Neural progenitor cell (in vitro differentiated cells): ENCODE data around the gene LIMS3. TPM values are rescaled to one million over a fixed set of nuclear protein-coding genes. Genes with fewer than 3 reads are reported as not detected.
"Not testable (repeated sequence)": the region's sequence is repeated elsewhere in the genome, so short reads cannot be mapped to it uniquely, and the experiment has no call there.

Source experiments
- DNase-seq: peaks from one replicate; pipeline ENCODE4 v3.0.0-alpha.2; 2016; ENCODE audit warnings: low spot score
- H2AFZ ChIP-seq: fragments of 200-600 bp; sonication (generic); replicated peaks from 2 replicates; pipeline ENCODE4 v1.6.1; 2016; ENCODE audit warnings: antibody characterized with exemption
- H3F3A ChIP-seq: fragments of 200-600 bp; sonication (generic); 2 replicates; pipeline ENCODE4 v1.6.1; 2016; ENCODE audit warnings: antibody characterized with exemption, low read depth
- H3K27ac ChIP-seq: fragments of 200-600 bp; sonication (generic); 2 replicates; pipeline ENCODE4 v1.5.1; 2016; ENCODE audit warnings: mild to moderate bottlenecking
- H3K27me3 ChIP-seq: fragments of 200-600 bp; sonication (generic); 2 replicates; pipeline ENCODE4 v1.6.1; 2016; ENCODE audit warnings: mild to moderate bottlenecking, moderate library complexity
- H3K36me3 ChIP-seq: fragments of 200-600 bp; sonication (generic); 2 replicates; pipeline ENCODE4 v1.5.1; 2016
- H3K4me1 ChIP-seq: fragments of 200-600 bp; sonication (generic); 2 replicates; pipeline ENCODE4 v1.6.1; 2016; ENCODE audit warnings: mixed run types
- H3K4me2 ChIP-seq: fragments of 200-600 bp; sonication (generic); 2 replicates; pipeline ENCODE4 v1.6.1; 2016
- H3K4me3 ChIP-seq: fragments of 200-600 bp; sonication (generic); 2 replicates; pipeline ENCODE4 v1.5.1; 2016
- H3K79me2 ChIP-seq: fragments of 200-600 bp; sonication (generic); 2 replicates; pipeline ENCODE4 v1.6.1; 2016; ENCODE audit warnings: low read depth
- H3K9ac ChIP-seq: fragments of 200-600 bp; sonication (generic); 2 replicates; pipeline ENCODE4 v1.6.1; 2016
- H3K9me3 ChIP-seq: fragments of 200-600 bp; sonication (generic); 2 replicates; pipeline ENCODE4 v1.5.1; 2016; ENCODE audit warnings: low read depth
- H4K20me1 ChIP-seq: fragments of 200-600 bp; sonication (generic); 2 replicates; pipeline ENCODE4 v1.6.1; 2016; ENCODE audit warnings: low read depth
- H3K27ac Mint-ChIP-seq: 3 replicates; pipeline ENCODE4 v1.8.0; 2021; ENCODE audit warnings: mixed read lengths
- H3K27me3 Mint-ChIP-seq: 2 replicates; pipeline ENCODE4 v1.8.0; 2022; ENCODE audit warnings: low read depth, mild to moderate bottlenecking, inconsistent platforms, moderate library complexity, mixed read lengths; ENCODE audit not compliant: insufficient read depth
- H3K36me3 Mint-ChIP-seq: 3 replicates; pipeline ENCODE4 v1.8.0; 2021; ENCODE audit warnings: mixed read lengths
- H3K4me1 Mint-ChIP-seq: 3 replicates; pipeline ENCODE4 v1.8.0; 2021; ENCODE audit warnings: mixed read lengths
- H3K4me3 Mint-ChIP-seq: 3 replicates; pipeline ENCODE4 v1.8.0; 2021; ENCODE audit warnings: mild to moderate bottlenecking, moderate library complexity, mixed read lengths
- H3K9me3 Mint-ChIP-seq: 3 replicates; pipeline ENCODE4 v1.8.0; 2020; ENCODE audit warnings: mixed read lengths
- total RNA-seq: library from RNA; depleted of rRNA; stranded (reverse); fragments of >200 nt; gene quantifications from 2 replicates; pipeline ENCODE4 v1.2.3, GENCODE V29; 2015; ENCODE audit warnings: low replicate concordance

Gene LIMS3
- not detected in 2 replicates for total RNA-seq

- H3K4me1 ChIP-seq, H3K27ac Mint-ChIP-seq, H3K9me3 ChIP-seq, H4K20me1 ChIP-seq, DNase-seq, H3K36me3 ChIP-seq, H3K4me3 Mint-ChIP-seq, H3K79me2 ChIP-seq, H3K4me2 ChIP-seq, H3K9me3 Mint-ChIP-seq, H2AFZ ChIP-seq, H3F3A ChIP-seq, H3K27me3 ChIP-seq, H3K9ac ChIP-seq, H3K27me3 Mint-ChIP-seq, H3K4me3 ChIP-seq, H3K4me1 Mint-ChIP-seq, H3K27ac ChIP-seq, H3K36me3 Mint-ChIP-seq: not testable (repeated sequence)
Measured at GRCh38 chr2:109898462-109899336, at the start of gene LIMS3. TSS of gene LIMS3 (plus strand) at chr2:109898688. CDS start at chr2:109898729, 41 bp downstream.

- not testable (repeated sequence) for H3K9me3 ChIP-seq, H3K4me1 Mint-ChIP-seq, H2AFZ ChIP-seq, H3K4me1 ChIP-seq, H3K4me2 ChIP-seq, H3F3A ChIP-seq, H3K9ac ChIP-seq, H3K27me3 Mint-ChIP-seq, H3K79me2 ChIP-seq, H3K4me3 Mint-ChIP-seq, H3K9me3 Mint-ChIP-seq, H3K4me3 ChIP-seq, H3K27me3 ChIP-seq, H3K36me3 ChIP-seq, DNase-seq, H3K27ac Mint-ChIP-seq, H3K27ac ChIP-seq, H4K20me1 ChIP-seq, H3K36me3 Mint-ChIP-seq
Measured at GRCh38 chr2:109871129-109871751, 27.2 kb upstream of the LIMS3 start.

- not testable (repeated sequence) for DNase-seq, H3K9me3 ChIP-seq, H3K27me3 ChIP-seq, H3K27ac ChIP-seq, H3K4me1 ChIP-seq, H3K9ac ChIP-seq, H2AFZ ChIP-seq, H3K27me3 Mint-ChIP-seq, H3K36me3 ChIP-seq, H3K4me3 ChIP-seq, H3K9me3 Mint-ChIP-seq, H4K20me1 ChIP-seq, H3F3A ChIP-seq, H3K27ac Mint-ChIP-seq, H3K4me2 ChIP-seq, H3K79me2 ChIP-seq, H3K4me3 Mint-ChIP-seq, H3K36me3 Mint-ChIP-seq, H3K4me1 Mint-ChIP-seq
Measured at GRCh38 chr2:109876625-109877024, 21.9 kb upstream of the LIMS3 start.

GRCh38 chr2:109882112-109882511, 16.4 kb upstream of the LIMS3 start:
- not testable (repeated sequence) for H3K4me2 ChIP-seq, DNase-seq, H3K9me3 Mint-ChIP-seq, H3K27ac ChIP-seq, H3K9me3 ChIP-seq, H3K27me3 ChIP-seq, H3K9ac ChIP-seq, H4K20me1 ChIP-seq, H2AFZ ChIP-seq, H3K27me3 Mint-ChIP-seq, H3K36me3 Mint-ChIP-seq, H3K4me3 Mint-ChIP-seq, H3K79me2 ChIP-seq, H3F3A ChIP-seq, H3K36me3 ChIP-seq, H3K4me1 ChIP-seq, H3K4me3 ChIP-seq, H3K27ac Mint-ChIP-seq, H3K4me1 Mint-ChIP-seq

- not testable (repeated sequence) for H3K4me3 ChIP-seq, H3K27me3 Mint-ChIP-seq, H3K4me3 Mint-ChIP-seq, H3K4me1 ChIP-seq, H2AFZ ChIP-seq, H3K9ac ChIP-seq, H3K4me1 Mint-ChIP-seq, H3K27ac ChIP-seq, H3K27ac Mint-ChIP-seq, H3K36me3 Mint-ChIP-seq, H3F3A ChIP-seq, H3K79me2 ChIP-seq, H3K9me3 ChIP-seq, H3K9me3 Mint-ChIP-seq, H3K27me3 ChIP-seq, H3K36me3 ChIP-seq, H3K4me2 ChIP-seq, DNase-seq, H4K20me1 ChIP-seq
Measured at GRCh38 chr2:109888414-109888813, 10.1 kb upstream of the LIMS3 start.

GRCh38 chr2:109889909-109890308, 8.6 kb upstream of the LIMS3 start:
- not testable (repeated sequence) for H3K4me1 Mint-ChIP-seq, H3K4me3 Mint-ChIP-seq, H3K79me2 ChIP-seq

GRCh38 chr2:109891024-109891423, 7.5 kb upstream of the LIMS3 start:
- not testable (repeated sequence) for H3K36me3 Mint-ChIP-seq, H3K27ac Mint-ChIP-seq, H3K4me2 ChIP-seq, H3K9me3 Mint-ChIP-seq, H2AFZ ChIP-seq, H4K20me1 ChIP-seq, H3K27me3 Mint-ChIP-seq, H3K9me3 ChIP-seq, DNase-seq, H3K36me3 ChIP-seq, H3K4me1 ChIP-seq, H3F3A ChIP-seq, H3K27me3 ChIP-seq, H3K79me2 ChIP-seq, H3K27ac ChIP-seq, H3K4me3 ChIP-seq, H3K4me3 Mint-ChIP-seq, H3K4me1 Mint-ChIP-seq, H3K9ac ChIP-seq

More at GRCh38 chr2:109889909-109890308, 8.6 kb upstream of the LIMS3 start:
- H3K9ac ChIP-seq, H2AFZ ChIP-seq, H3K36me3 Mint-ChIP-seq, H3K9me3 Mint-ChIP-seq, H4K20me1 ChIP-seq, H3K4me3 ChIP-seq, DNase-seq, H3K9me3 ChIP-seq, H3K4me2 ChIP-seq, H3K36me3 ChIP-seq, H3K27ac ChIP-seq, H3K4me1 ChIP-seq, H3K27ac Mint-ChIP-seq, H3K27me3 ChIP-seq, H3F3A ChIP-seq, H3K27me3 Mint-ChIP-seq: not testable (repeated sequence)

GRCh38 chr2:109893736-109894135, 4.8 kb upstream of the LIMS3 start:
- H3K4me3 ChIP-seq, H3K9me3 Mint-ChIP-seq, H3K4me2 ChIP-seq, H4K20me1 ChIP-seq, H3K4me1 Mint-ChIP-seq, H3K4me3 Mint-ChIP-seq, H3K27ac Mint-ChIP-seq, H3K4me1 ChIP-seq, H3K36me3 ChIP-seq, H3K27me3 Mint-ChIP-seq, H3K27ac ChIP-seq, H3K9ac ChIP-seq, H2AFZ ChIP-seq, DNase-seq, H3F3A ChIP-seq, H3K27me3 ChIP-seq, H3K9me3 ChIP-seq, H3K36me3 Mint-ChIP-seq, H3K79me2 ChIP-seq: not testable (repeated sequence)
